ENCODE measurements around the gene IL26.

- TF ChIP-seq POLR2A (IDR thresholded peaks at IDR 0.05) = no peak
- TF ChIP-seq, protein P1, sequence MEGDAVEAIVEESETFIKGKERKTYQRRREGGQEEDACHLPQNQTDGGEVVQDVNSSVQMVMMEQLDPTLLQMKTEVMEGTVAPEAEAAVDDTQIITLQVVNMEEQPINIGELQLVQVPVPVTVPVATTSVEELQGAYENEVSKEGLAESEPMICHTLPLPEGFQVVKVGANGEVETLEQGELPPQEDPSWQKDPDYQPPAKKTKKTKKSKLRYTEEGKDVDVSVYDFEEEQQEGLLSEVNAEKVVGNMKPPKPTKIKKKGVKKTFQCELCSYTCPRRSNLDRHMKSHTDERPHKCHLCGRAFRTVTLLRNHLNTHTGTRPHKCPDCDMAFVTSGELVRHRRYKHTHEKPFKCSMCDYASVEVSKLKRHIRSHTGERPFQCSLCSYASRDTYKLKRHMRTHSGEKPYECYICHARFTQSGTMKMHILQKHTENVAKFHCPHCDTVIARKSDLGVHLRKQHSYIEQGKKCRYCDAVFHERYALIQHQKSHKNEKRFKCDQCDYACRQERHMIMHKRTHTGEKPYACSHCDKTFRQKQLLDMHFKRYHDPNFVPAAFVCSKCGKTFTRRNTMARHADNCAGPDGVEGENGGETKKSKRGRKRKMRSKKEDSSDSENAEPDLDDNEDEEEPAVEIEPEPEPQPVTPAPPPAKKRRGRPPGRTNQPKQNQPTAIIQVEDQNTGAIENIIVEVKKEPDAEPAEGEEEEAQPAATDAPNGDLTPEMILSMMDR (IDR thresholded peaks at IDR 0.05) = no peak
Observed at GRCh38 chr12:68207276-68207675, 18.3 kb downstream of the IL26 start.
